OCI-LY7 (cell line): Measurements from ENCODE around the gene AFDN. TPM values are rescaled to one million over a fixed set of nuclear protein-coding genes. Genes with fewer than 3 reads are reported as not detected.

ENCODE experiments used
- BruUV-seq: library from RNA; stranded (reverse); fragments of 400-500 nt; replicated peaks from 2 replicates; lab custom pipeline; 2021; lab: Mats Ljungman, UMichigan
- CTCF ChIA-PET: fragments of 300-600 bp; sonication (Branson Sonifier 250); formaldehyde crosslinking; loops from one replicate; lab custom pipeline; 2022; ENCODE audit warnings: antibody characterized with exemption; ENCODE audit not compliant: unreplicated experiment; lab: Charles Lee
- POLR2A ChIA-PET: fragments of 300-600 bp; sonication (Branson Sonifier 250); formaldehyde crosslinking; loops from one replicate; lab custom pipeline; 2022; ENCODE audit warnings: antibody characterized with exemption; lab: Charles Lee
- DNase-seq: peaks from one replicate; pipeline ENCODE4 v3.0.0-alpha.2; 2015; ENCODE audit warnings: low spot score
- H2AFZ ChIP-seq: fragments of 200-600 bp; sonication (generic), shearing (Covaris generic); 2 replicates; pipeline ENCODE4 v1.6.1; 2014; ENCODE audit warnings: mild to moderate bottlenecking, antibody characterized with exemption, low read length, moderate library complexity
- H3K27ac ChIP-seq: fragments of 200-600 bp; sonication (generic); 2 replicates; pipeline ENCODE4 v1.5.1; 2014; ENCODE audit warnings: mixed run types, low read depth, mild to moderate bottlenecking, moderate library complexity, low read length, inconsistent platforms; ENCODE audit not compliant: poor library complexity, severe bottlenecking
- H3K36me3 ChIP-seq: fragments of 200-600 bp; sonication (generic); 2 replicates; pipeline ENCODE4 v1.6.1; 2014; ENCODE audit warnings: mild to moderate bottlenecking, antibody characterized with exemption, low read length, moderate library complexity, mixed read lengths; ENCODE audit not compliant: insufficient read depth
- H3K4me1 ChIP-seq: fragments of 200-600 bp; sonication (generic); 2 replicates; pipeline ENCODE4 v1.5.1; 2014; ENCODE audit warnings: mild to moderate bottlenecking, low read length; ENCODE audit not compliant: insufficient read depth, poor library complexity, severe bottlenecking
- H3K4me2 ChIP-seq: fragments of 200-600 bp; sonication (generic); 2 replicates; pipeline ENCODE4 v1.6.1; 2014; ENCODE audit warnings: mild to moderate bottlenecking, low read length
- H3K4me3 ChIP-seq: fragments of 200-600 bp; sonication (generic); 2 replicates; pipeline ENCODE4 v1.5.1; 2014; ENCODE audit warnings: mild to moderate bottlenecking, low read depth, low read length; ENCODE audit not compliant: poor library complexity, severe bottlenecking
- H3K79me2 ChIP-seq: fragments of 200-600 bp; sonication (generic); 2 replicates; pipeline ENCODE4 v1.6.1; 2016; ENCODE audit warnings: low read depth, mild to moderate bottlenecking, low read length, moderate library complexity, mixed read lengths; ENCODE audit not compliant: insufficient read depth
- H3K9me2 ChIP-seq: fragments of 200-600 bp; sonication (generic); 2 replicates; pipeline ENCODE4 v1.6.1; 2016; ENCODE audit warnings: mild to moderate bottlenecking, low read length, mixed read lengths; ENCODE audit not compliant: insufficient read depth
- H3K9me3 ChIP-seq: fragments of 200-600 bp; sonication (generic); 2 replicates; pipeline ENCODE4 v1.6.1; 2014; ENCODE audit warnings: mild to moderate bottlenecking, mixed run types, low read length, mixed read lengths
- H4K20me1 ChIP-seq: fragments of 200-600 bp; sonication (generic); 2 replicates; pipeline ENCODE4 v1.6.1; 2014; ENCODE audit warnings: mild to moderate bottlenecking, antibody characterized with exemption, low read length, moderate library complexity, mixed read lengths; ENCODE audit not compliant: insufficient read depth
- CTCF ChIP-seq: fragments of 200-600 bp; sonication (generic); conservative IDR thresholded peaks from 2 replicates; pipeline ENCODE4 v1.5.1; 2014; ENCODE audit warnings: mild to moderate bottlenecking, antibody characterized with exemption, low read length, moderate library complexity, mixed read lengths
- EZH2phosphoT487 ChIP-seq: fragments of 200-600 bp; sonication (generic); IDR thresholded peaks from 2 replicates; pipeline ENCODE4 v1.6.1; 2018; ENCODE audit warnings: low read depth, borderline replicate concordance, mild to moderate bottlenecking, mixed run types, antibody characterized with exemption, low read length, moderate library complexity, mixed read lengths
- intact Hi-C: fragments of 100-400 bp; cut with micrococcal nuclease; formaldehyde crosslinking; loops from one replicate; pipeline ENCODE4 v1.10.0; 2022; ENCODE audit not compliant: unreplicated experiment
- total RNA-seq, 2 experiments: library from RNA; depleted of rRNA in 1 of 2; stranded (reverse); fragments of >200 nt in 1 of 2; shearing (Covaris generic) in 1 of 2; gene quantifications; 2 replicates each; pipeline ENCODE4 v1.2.3, GENCODE V29; 2014 to 2022

Gene AFDN
- total RNA-seq, 2 experiments from 2014 or later: 43.6 to 71.6 TPM

GRCh38 chr6:167856474-167856873, 29.8 kb downstream of the AFDN start:
- TF ChIP-seq CTCF (no peak), EZH2phosphoT487 (no peak)
- DNase-seq: no peak
- H3K4me1 ChIP-seq: peaks cover 8% of the 10 kb centered on the region
- H3K36me3 ChIP-seq: no peaks in the 10 kb centered on the region
- H3K9me3 ChIP-seq: no peaks in the 10 kb centered on the region
- CTCF ChIA-PET: no interaction called here
- no peak overlapping the region for H3K4me2 ChIP-seq
- H4K20me1 ChIP-seq: peaks cover 15% of the 10 kb centered on the region
- H3K79me2 ChIP-seq: no peaks in the 10 kb centered on the region
- intact Hi-C loops: no loop called here
- no peak overlapping the region for H3K4me3 ChIP-seq
- no peak overlapping the region for H3K27ac ChIP-seq
- H3K9me2 ChIP-seq: no peaks in the 10 kb centered on the region
- POLR2A ChIA-PET: interaction anchor here (0.6 to 0.7 kb wide), 2 partner anchors 12 to 19 kb away, joined by 3 read pairs; no protein-coding TSS in a partner anchor
- no TSS peak for BruUV-seq
- no peak overlapping the region for H2AFZ ChIP-seq

- H2AFZ ChIP-seq: no peak overlapping the region
- H3K79me2 ChIP-seq: no peaks in the 10 kb centered on the region
- no peak overlapping the region for H3K4me3 ChIP-seq
- H3K9me3 ChIP-seq: no peaks in the 10 kb centered on the region
- H3K9me2 ChIP-seq: no peaks in the 10 kb centered on the region
- intact Hi-C loops: no loop called here
- no peak for DNase-seq
- H4K20me1 ChIP-seq: peaks cover 12% of the 10 kb centered on the region; the same call in 1 of the 2 replicates
- ChIA-PET CTCF (no interaction called here), POLR2A (interaction anchor here (0.6 to 0.7 kb wide), 2 partner anchors 13 to 20 kb away, joined by 3 read pairs; no protein-coding TSS in a partner anchor)
- BruUV-seq: no TSS peak
- TF ChIP-seq CTCF (no peak), EZH2phosphoT487 (no peak)
- peaks cover 8% of the 10 kb centered on the region for H3K4me1 ChIP-seq
- no peak overlapping the region for H3K4me2 ChIP-seq
- H3K27ac ChIP-seq: no peak overlapping the region
- H3K36me3 ChIP-seq: no peaks in the 10 kb centered on the region
Observed at GRCh38 chr6:167856999-167857660, 30.4 kb downstream of the AFDN start.

GRCh38 chr6:167858086-167858591, 31.4 kb downstream of the AFDN start:
- H3K4me3 ChIP-seq: no peak overlapping the region
- no peak for DNase-seq
- ChIA-PET POLR2A (interaction anchor here (0.6 kb wide), 1 partner anchor 103 kb away, joined by 4 read pairs; no protein-coding TSS in a partner anchor), CTCF (no interaction called here)
- H3K4me1 ChIP-seq: peaks cover 8% of the 10 kb centered on the region
- no peak overlapping the region for H2AFZ ChIP-seq
- no peaks in the 10 kb centered on the region for H3K36me3 ChIP-seq
- H3K4me2 ChIP-seq: no peak overlapping the region
- no peak overlapping the region for H3K27ac ChIP-seq
- H3K9me3 ChIP-seq: no peaks in the 10 kb centered on the region
- TF ChIP-seq CTCF (no peak), EZH2phosphoT487 (no peak)
- BruUV-seq: no TSS peak
- no peaks in the 10 kb centered on the region for H3K79me2 ChIP-seq
- intact Hi-C loops: no loop called here
- H4K20me1 ChIP-seq: peaks cover 12% of the 10 kb centered on the region; the same call in 1 of the 2 replicates
- no peaks in the 10 kb centered on the region for H3K9me2 ChIP-seq
